Putamen (tissue), 1 donor: ENCODE measurements around the gene SIRT5.

ENCODE experiments used
- DNase-seq: peaks from one replicate; pipeline ENCODE4 v3.0.0-alpha.2; 2016; ENCODE audit warnings: low spot score

Gene SIRT5

GRCh38 chr6:13574571-13575376 lies at the start of gene SIRT5:
TSS of gene SIRT5 (plus strand) at chr6:13574601. CDS start at chr6:13584111, 9,510 bp downstream.
- DNase-seq, result peak; percentile 81

- no peak for DNase-seq
Measured at GRCh38 chr6:13524801-13525508, 49.4 kb upstream of the SIRT5 start.

GRCh38 chr6:13526357-13526726 lies 48.1 kb upstream of the SIRT5 start:
- no peak for DNase-seq

GRCh38 chr6:13526727-13527670 lies 47.4 kb upstream of the SIRT5 start:
- no peak for DNase-seq

GRCh38 chr6:13527671-13528056 lies 46.7 kb upstream of the SIRT5 start:
- DNase-seq, result no peak

- DNase-seq, result no peak
Measured at GRCh38 chr6:13528232-13528631, 46.2 kb upstream of the SIRT5 start.

GRCh38 chr6:13528777-13529343 lies 45.5 kb upstream of the SIRT5 start:
- no peak for DNase-seq

GRCh38 chr6:13531956-13532355 lies 42.4 kb upstream of the SIRT5 start:
- DNase-seq, result no peak

- DNase-seq, result no peak
Measured at GRCh38 chr6:13534536-13534935, 39.9 kb upstream of the SIRT5 start.

- DNase-seq, result no peak
Measured at GRCh38 chr6:13535306-13535705, 39.1 kb upstream of the SIRT5 start.

GRCh38 chr6:13536796-13537526 lies 37.4 kb upstream of the SIRT5 start:
- DNase-seq, result no peak

- no peak for DNase-seq
Measured at GRCh38 chr6:13537527-13537897, 36.9 kb upstream of the SIRT5 start.

- peak; percentile 59 for DNase-seq
Measured at GRCh38 chr6:13538084-13538483, 36.3 kb upstream of the SIRT5 start.

- DNase-seq, result no peak
Measured at GRCh38 chr6:13538600-13538999, 35.8 kb upstream of the SIRT5 start.

GRCh38 chr6:13539572-13539971 lies 34.8 kb upstream of the SIRT5 start:
- DNase-seq, result no peak

- no peak for DNase-seq
Measured at GRCh38 chr6:13541496-13541895, 32.9 kb upstream of the SIRT5 start.

- DNase-seq, result no peak
Measured at GRCh38 chr6:13544454-13545186, 29.8 kb upstream of the SIRT5 start.

GRCh38 chr6:13545885-13546284 lies 28.5 kb upstream of the SIRT5 start:
- no peak for DNase-seq

- no peak for DNase-seq
Measured at GRCh38 chr6:13548500-13549210, 25.7 kb upstream of the SIRT5 start.

GRCh38 chr6:13550656-13551055 lies 23.7 kb upstream of the SIRT5 start:
- DNase-seq, result no peak
